GM12878 (cell line): Measurements from ENCODE around the gene HBA2. TPM values are rescaled to one million over a fixed set of nuclear protein-coding genes. Genes with fewer than 3 reads are reported as not detected.

Experiments
- ATAC-seq: fragments of 200-7000 bp; cut with Tn5 transposase; 3 replicates; pipeline ENCODE4 v1.9.1; 2020; ENCODE audit warnings: mild to moderate bottlenecking, moderate library complexity
- BruUV-seq: library from RNA; stranded (reverse); fragments of 400-500 nt; replicated peaks from 2 replicates; lab custom pipeline; 2021; lab: Mats Ljungman, UMichigan
- CTCF ChIA-PET: fragments of 300-600 bp; sonication (Branson Sonifier 250); formaldehyde crosslinking; extraction: SDS; loops from one replicate; lab custom pipeline; 2021; ENCODE audit warnings: inconsistent platforms; lab: Yijun Ruan, JAX
- POLR2A ChIA-PET: fragments of 350-600 bp; formaldehyde crosslinking; extraction: SDS; loops from one replicate; lab custom pipeline; 2021; ENCODE audit warnings: inconsistent platforms; lab: Charles Lee
- RAD21 ChIA-PET: fragments of 300-600 bp; sonication (Branson Sonifier 250); formaldehyde crosslinking; loops from one replicate; lab custom pipeline; 2023; ENCODE audit warnings: antibody characterized with exemption; ENCODE audit not compliant: unreplicated experiment; lab: Charles Lee
- SMC1A ChIA-PET: fragments of 300-600 bp; sonication (Branson Sonifier 250); formaldehyde crosslinking; loops from one replicate; lab custom pipeline; 2023; ENCODE audit not compliant: unreplicated experiment, uncharacterized antibody; lab: Charles Lee
- DNase-seq: peaks from one replicate; pipeline ENCODE4 v3.0.0-alpha.2; 2011; ENCODE audit warnings: low read depth, low spot score
- FAIRE-seq: peaks from 3 replicates; lab custom pipeline; 2011; peaks lifted over from hg19 to GRCh38; lab: Jason Lieb, UNC
- H2AFZ ChIP-seq: 2 replicates; pipeline ENCODE4 v1.6.0; 2011; ENCODE audit warnings: low read depth, low read length, control low read depth; ENCODE audit not compliant: control insufficient read depth
- H3K27ac ChIP-seq: 2 replicates; pipeline ENCODE4 v1.5.1; 2011; ENCODE audit warnings: control low read depth; ENCODE audit not compliant: control insufficient read depth, insufficient read depth
- H3K27me3 ChIP-seq, 2 experiments: replicated peaks in 1 of 2; 2 replicates each; pipeline versions ENCODE4 v1.6.0 to v1.6.1; 2011; ENCODE audit warnings: low read length in 1 of 2; ENCODE audit not compliant: control insufficient read depth in 2 of 2, insufficient read depth in 2 of 2
- H3K36me3 ChIP-seq, 2 experiments: 2 replicates each; pipeline ENCODE4 v1.5.1; 2011; ENCODE audit warnings: low read length in 1 of 2; ENCODE audit not compliant: control insufficient read depth in 2 of 2, insufficient read depth in 2 of 2
- H3K4me1 ChIP-seq: 2 replicates; pipeline ENCODE4 v1.6.1; 2011; ENCODE audit warnings: mild to moderate bottlenecking, low read length, moderate library complexity, mixed read lengths; ENCODE audit not compliant: control insufficient read depth, insufficient read depth
- H3K4me2 ChIP-seq: 2 replicates; pipeline ENCODE4 v1.6.0; 2011; ENCODE audit warnings: control low read depth; ENCODE audit not compliant: control insufficient read depth, insufficient read depth
- H3K4me3 ChIP-seq: fragments of 200-600 bp; sonication (generic); 2 replicates; pipeline ENCODE4 v1.5.1; 2016
- H3K79me2 ChIP-seq: 2 replicates; pipeline ENCODE4 v1.6.0; 2011; ENCODE audit warnings: low read length; ENCODE audit not compliant: control insufficient read depth, insufficient read depth
- H3K9ac ChIP-seq: 2 replicates; pipeline ENCODE4 v1.8.0; 2011; ENCODE audit warnings: low read length, control low read depth, mixed read lengths; ENCODE audit not compliant: control insufficient read depth, insufficient read depth
- H3K9me3 ChIP-seq: replicated peaks from 3 replicates; pipeline ENCODE4 v1.5.1; 2011; ENCODE audit warnings: mild to moderate bottlenecking, low read length; ENCODE audit not compliant: control insufficient read depth, insufficient read depth
- H4K20me1 ChIP-seq: 2 replicates; pipeline ENCODE4 v1.6.0; 2011; ENCODE audit not compliant: control insufficient read depth, insufficient read depth
- CHD2 ChIP-seq: IDR thresholded peaks from 2 replicates; pipeline ENCODE4 v1.6.1; 2011; ENCODE audit warnings: low read depth, low read length, improper control_type of control experiment, borderline replicate concordance
- FOS ChIP-seq: IDR thresholded peaks from 3 replicates; pipeline ENCODE4 v1.6.1; 2011; ENCODE audit warnings: borderline replicate concordance; ENCODE audit not compliant: insufficient read length; ENCODE audit errors: extremely low read depth
- SIN3A ChIP-seq: IDR thresholded peaks from 2 replicates; pipeline ENCODE4 v1.6.1; 2012; ENCODE audit warnings: low read depth, low read length, improper control_type of control experiment
- WRNIP1 ChIP-seq: IDR thresholded peaks from 2 replicates; pipeline ENCODE4 v1.6.1; 2011; ENCODE audit warnings: low read depth, low read length, improper control_type of control experiment, borderline replicate concordance
- WGBS: methylation state at CpG from one replicate; pipeline ENCODE4 v1.1.6; 2016; ENCODE audit warnings: low lambda C conversion rate; ENCODE audit not compliant: insufficient replicate concordance, insufficient coverage; ENCODE audit errors: missing lambda C conversion rate; 5-methylcytosine and 5-hydroxymethylcytosine counted together
- in situ Hi-C: fragments of 300-500 bp; cut with MboI; formaldehyde crosslinking; loops from 9 replicates; pipeline ENCODE4 v1.14.3; 2018; ENCODE audit warnings: mixed read lengths
- intact Hi-C: fragments of 100-400 bp; cut with micrococcal nuclease; formaldehyde crosslinking; loops from one replicate; pipeline ENCODE4 v1.14.2; 2022; ENCODE audit not compliant: unreplicated experiment
- polyA plus RNA-seq, 11 experiments: library from polyadenylated mRNA; depleted of rRNA in 4 of 11; unstranded in 6 of 11; stranded (reverse) in 5 of 11; fragments of >200 nt; fragmentation: Nextera tagmentation in 4 of 11; fragmentation: Illumina TruSeq in 1 of 11; extraction: Ambion mirVana in 4 of 11; extraction: Trizol in 1 of 11; gene quantifications; 1 replicate in 1 of 11; 2 replicates in 10 of 11; pipeline versions ENCODE4 v1.2.1 to v1.2.3, GENCODE V29; 2011 to 2016; ENCODE audit warnings: inconsistent platforms in 2 of 11, missing spikeins in 2 of 11, low read depth in 1 of 11
- total RNA-seq, 4 experiments: library from RNA; depleted of rRNA in 3 of 4; stranded (reverse); fragments of >200 nt in 3 of 4; fragmentation: Illumina TruSeq in 1 of 4; extraction: Trizol in 1 of 4; gene quantifications; 2 replicates each; pipeline versions ENCODE4 v1.2.1 to v1.2.3, GENCODE V29; 2013 to 2021
- TF ChIP-seq, protein P1 (sequence below): fragments of 450-650 bp; IDR thresholded peaks from 2 replicates; pipeline ENCODE4 v1.6.1; 2018; ENCODE audit warnings: borderline replicate concordance, mild to moderate bottlenecking; ENCODE audit not compliant: partially characterized antibody
- TF ChIP-seq, protein P2 (sequence below): IDR thresholded peaks from 2 replicates; pipeline ENCODE4 v1.6.1; 2012; ENCODE audit warnings: mild to moderate bottlenecking, low read depth, low read length
- TF ChIP-seq, protein P3 (sequence below): fragments of 450-650 bp; IDR thresholded peaks from 2 replicates; pipeline ENCODE4 v1.6.1; 2017; ENCODE audit warnings: antibody characterized with exemption, mild to moderate bottlenecking, moderate library complexity
- TF ChIP-seq, protein P4 (sequence below): fragments of 450-650 bp; IDR thresholded peaks from 2 replicates; pipeline ENCODE4 v1.6.1; 2016; ENCODE audit warnings: mild to moderate bottlenecking, moderate library complexity, borderline replicate concordance

Gene HBA2
- total and polyA plus RNA-seq, 10 of the 15 experiments (the other 5 are each of a cell fraction or from before 2014, with no cell fraction given), result 0.30 to 0.96 (median 0.92) TPM; not detected in 7

DNA sequence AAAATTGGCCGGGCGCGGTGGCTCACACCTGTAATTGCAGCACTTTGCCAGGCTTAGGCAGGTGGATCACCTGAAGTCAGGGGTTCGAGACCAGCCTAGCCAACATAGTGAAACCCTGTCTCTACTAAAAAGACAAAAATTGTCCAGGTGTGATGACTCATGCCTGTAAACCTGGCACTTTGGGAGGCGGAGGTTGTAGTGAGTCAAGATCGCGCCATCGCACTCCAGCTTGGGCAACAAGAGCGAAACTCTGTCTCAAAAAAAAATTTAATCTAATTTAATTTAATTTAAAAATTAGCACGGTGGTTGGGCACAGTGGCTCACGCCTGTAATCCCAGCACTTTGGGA lies 6.0 kb downstream of the HBA2 start:
- CTCF ChIA-PET, result interaction anchor here (1.0 kb wide), 1 partner anchor 71 kb away, joined by 3 read pairs; no protein-coding TSS in a partner anchor
- H3K27me3 ChIP-seq, result peaks cover 6 to 10% of the 10 kb centered on the region in 2 experiments
- ATAC-seq, result no peak
- no peak for TF ChIP-seq FOS
- TF ChIP-seq, protein P1, sequence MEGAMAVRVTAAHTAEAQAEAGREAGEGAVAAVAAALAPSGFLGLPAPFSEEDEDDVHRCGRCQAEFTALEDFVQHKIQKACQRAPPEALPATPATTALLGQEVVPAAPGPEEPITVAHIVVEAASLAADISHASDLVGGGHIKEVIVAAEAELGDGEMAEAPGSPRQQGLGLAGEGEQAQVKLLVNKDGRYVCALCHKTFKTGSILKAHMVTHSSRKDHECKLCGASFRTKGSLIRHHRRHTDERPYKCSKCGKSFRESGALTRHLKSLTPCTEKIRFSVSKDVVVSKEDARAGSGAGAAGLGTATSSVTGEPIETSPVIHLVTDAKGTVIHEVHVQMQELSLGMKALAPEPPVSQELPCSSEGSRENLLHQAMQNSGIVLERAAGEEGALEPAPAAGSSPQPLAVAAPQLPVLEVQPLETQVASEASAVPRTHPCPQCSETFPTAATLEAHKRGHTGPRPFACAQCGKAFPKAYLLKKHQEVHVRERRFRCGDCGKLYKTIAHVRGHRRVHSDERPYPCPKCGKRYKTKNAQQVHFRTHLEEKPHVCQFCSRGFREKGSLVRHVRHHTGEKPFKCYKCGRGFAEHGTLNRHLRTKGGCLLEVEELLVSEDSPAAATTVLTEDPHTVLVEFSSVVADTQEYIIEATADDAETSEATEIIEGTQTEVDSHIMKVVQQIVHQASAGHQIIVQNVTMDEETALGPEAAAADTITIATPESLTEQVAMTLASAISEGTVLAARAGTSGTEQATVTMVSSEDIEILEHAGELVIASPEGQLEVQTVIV, result no peak
- no peak for TF ChIP-seq CHD2
- no peak for TF ChIP-seq SIN3A
- TF ChIP-seq, protein P2, sequence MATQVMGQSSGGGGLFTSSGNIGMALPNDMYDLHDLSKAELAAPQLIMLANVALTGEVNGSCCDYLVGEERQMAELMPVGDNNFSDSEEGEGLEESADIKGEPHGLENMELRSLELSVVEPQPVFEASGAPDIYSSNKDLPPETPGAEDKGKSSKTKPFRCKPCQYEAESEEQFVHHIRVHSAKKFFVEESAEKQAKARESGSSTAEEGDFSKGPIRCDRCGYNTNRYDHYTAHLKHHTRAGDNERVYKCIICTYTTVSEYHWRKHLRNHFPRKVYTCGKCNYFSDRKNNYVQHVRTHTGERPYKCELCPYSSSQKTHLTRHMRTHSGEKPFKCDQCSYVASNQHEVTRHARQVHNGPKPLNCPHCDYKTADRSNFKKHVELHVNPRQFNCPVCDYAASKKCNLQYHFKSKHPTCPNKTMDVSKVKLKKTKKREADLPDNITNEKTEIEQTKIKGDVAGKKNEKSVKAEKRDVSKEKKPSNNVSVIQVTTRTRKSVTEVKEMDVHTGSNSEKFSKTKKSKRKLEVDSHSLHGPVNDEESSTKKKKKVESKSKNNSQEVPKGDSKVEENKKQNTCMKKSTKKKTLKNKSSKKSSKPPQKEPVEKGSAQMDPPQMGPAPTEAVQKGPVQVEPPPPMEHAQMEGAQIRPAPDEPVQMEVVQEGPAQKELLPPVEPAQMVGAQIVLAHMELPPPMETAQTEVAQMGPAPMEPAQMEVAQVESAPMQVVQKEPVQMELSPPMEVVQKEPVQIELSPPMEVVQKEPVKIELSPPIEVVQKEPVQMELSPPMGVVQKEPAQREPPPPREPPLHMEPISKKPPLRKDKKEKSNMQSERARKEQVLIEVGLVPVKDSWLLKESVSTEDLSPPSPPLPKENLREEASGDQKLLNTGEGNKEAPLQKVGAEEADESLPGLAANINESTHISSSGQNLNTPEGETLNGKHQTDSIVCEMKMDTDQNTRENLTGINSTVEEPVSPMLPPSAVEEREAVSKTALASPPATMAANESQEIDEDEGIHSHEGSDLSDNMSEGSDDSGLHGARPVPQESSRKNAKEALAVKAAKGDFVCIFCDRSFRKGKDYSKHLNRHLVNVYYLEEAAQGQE, result no peak
- TF ChIP-seq WRNIP1, result no peak
- TF ChIP-seq, protein P3, sequence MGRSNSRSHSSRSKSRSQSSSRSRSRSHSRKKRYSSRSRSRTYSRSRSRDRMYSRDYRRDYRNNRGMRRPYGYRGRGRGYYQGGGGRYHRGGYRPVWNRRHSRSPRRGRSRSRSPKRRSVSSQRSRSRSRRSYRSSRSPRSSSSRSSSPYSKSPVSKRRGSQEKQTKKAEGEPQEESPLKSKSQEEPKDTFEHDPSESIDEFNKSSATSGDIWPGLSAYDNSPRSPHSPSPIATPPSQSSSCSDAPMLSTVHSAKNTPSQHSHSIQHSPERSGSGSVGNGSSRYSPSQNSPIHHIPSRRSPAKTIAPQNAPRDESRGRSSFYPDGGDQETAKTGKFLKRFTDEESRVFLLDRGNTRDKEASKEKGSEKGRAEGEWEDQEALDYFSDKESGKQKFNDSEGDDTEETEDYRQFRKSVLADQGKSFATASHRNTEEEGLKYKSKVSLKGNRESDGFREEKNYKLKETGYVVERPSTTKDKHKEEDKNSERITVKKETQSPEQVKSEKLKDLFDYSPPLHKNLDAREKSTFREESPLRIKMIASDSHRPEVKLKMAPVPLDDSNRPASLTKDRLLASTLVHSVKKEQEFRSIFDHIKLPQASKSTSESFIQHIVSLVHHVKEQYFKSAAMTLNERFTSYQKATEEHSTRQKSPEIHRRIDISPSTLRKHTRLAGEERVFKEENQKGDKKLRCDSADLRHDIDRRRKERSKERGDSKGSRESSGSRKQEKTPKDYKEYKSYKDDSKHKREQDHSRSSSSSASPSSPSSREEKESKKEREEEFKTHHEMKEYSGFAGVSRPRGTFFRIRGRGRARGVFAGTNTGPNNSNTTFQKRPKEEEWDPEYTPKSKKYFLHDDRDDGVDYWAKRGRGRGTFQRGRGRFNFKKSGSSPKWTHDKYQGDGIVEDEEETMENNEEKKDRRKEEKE, result no peak
- TF ChIP-seq, protein P4, sequence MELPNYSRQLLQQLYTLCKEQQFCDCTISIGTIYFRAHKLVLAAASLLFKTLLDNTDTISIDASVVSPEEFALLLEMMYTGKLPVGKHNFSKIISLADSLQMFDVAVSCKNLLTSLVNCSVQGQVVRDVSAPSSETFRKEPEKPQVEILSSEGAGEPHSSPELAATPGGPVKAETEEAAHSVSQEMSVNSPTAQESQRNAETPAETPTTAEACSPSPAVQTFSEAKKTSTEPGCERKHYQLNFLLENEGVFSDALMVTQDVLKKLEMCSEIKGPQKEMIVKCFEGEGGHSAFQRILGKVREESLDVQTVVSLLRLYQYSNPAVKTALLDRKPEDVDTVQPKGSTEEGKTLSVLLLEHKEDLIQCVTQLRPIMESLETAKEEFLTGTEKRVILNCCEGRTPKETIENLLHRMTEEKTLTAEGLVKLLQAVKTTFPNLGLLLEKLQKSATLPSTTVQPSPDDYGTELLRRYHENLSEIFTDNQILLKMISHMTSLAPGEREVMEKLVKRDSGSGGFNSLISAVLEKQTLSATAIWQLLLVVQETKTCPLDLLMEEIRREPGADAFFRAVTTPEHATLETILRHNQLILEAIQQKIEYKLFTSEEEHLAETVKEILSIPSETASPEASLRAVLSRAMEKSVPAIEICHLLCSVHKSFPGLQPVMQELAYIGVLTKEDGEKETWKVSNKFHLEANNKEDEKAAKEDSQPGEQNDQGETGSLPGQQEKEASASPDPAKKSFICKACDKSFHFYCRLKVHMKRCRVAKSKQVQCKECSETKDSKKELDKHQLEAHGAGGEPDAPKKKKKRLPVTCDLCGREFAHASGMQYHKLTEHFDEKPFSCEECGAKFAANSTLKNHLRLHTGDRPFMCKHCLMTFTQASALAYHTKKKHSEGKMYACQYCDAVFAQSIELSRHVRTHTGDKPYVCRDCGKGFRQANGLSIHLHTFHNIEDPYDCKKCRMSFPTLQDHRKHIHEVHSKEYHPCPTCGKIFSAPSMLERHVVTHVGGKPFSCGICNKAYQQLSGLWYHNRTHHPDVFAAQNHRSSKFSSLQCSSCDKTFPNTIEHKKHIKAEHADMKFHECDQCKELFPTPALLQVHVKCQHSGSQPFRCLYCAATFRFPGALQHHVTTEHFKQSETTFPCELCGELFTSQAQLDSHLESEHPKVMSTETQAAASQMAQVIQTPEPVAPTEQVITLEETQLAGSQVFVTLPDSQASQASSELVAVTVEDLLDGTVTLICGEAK, result no peak

More for the DNA sequence above, 6.0 kb downstream of the HBA2 start:
- POLR2A ChIA-PET, result no interaction called here
- BruUV-seq, result no TSS peak
- Histone ChIP-seq H3K27ac (no peak overlapping the region), H2AFZ (no peak overlapping the region), H3K36me3 (no peaks in the 10 kb centered on the region), H3K9ac (no peak overlapping the region), H4K20me1 (no peaks in the 10 kb centered on the region), H3K9me3 (no peaks in the 10 kb centered on the region), H3K4me1 (peaks cover 8% of the 10 kb centered on the region; the same call in 1 of the 2 replicates), H3K4me3 (no peak overlapping the region), H3K4me2 (no peak overlapping the region), H3K79me2 (no peaks in the 10 kb centered on the region)
- SMC1A ChIA-PET, result no interaction called here
- RAD21 ChIA-PET, result no interaction called here
- in situ Hi-C loops, result no loop called here
- intact Hi-C loops, result no loop called here
- FAIRE-seq, result no peak
- no peak for DNase-seq
- WGBS, result 79% methylated on average over 11 of the region's 11 CpGs
